HFFc6 (cell line): ENCODE data around the gene RFXAP. TPM values are rescaled to one million over a fixed set of nuclear protein-coding genes. Genes with fewer than 3 reads are reported as not detected.
A peak's percentile ranks its signal among the peaks of the same experiment; 100 is the strongest.

ENCODE experiments used
- DNase-seq: peaks from one replicate; pipeline ENCODE4 v3.0.0-alpha.2; 2018
- H3K27ac Mint-ChIP-seq: 2 replicates; pipeline ENCODE4 v1.8.0; 2020; ENCODE audit warnings: mild to moderate bottlenecking, mixed read lengths
- H3K27me3 Mint-ChIP-seq: 2 replicates; pipeline ENCODE4 v1.8.0; 2021; ENCODE audit warnings: mild to moderate bottlenecking, moderate library complexity, mixed read lengths; ENCODE audit not compliant: insufficient read depth
- H3K36me3 Mint-ChIP-seq: 2 replicates; pipeline ENCODE4 v1.8.0; 2021; ENCODE audit warnings: low read depth, mixed read lengths
- H3K4me1 Mint-ChIP-seq: 2 replicates; pipeline ENCODE4 v1.8.0; 2020; ENCODE audit warnings: low read depth, mixed read lengths
- H3K4me3 Mint-ChIP-seq: 2 replicates; pipeline ENCODE4 v1.8.0; 2020; ENCODE audit warnings: mild to moderate bottlenecking, moderate library complexity, mixed read lengths
- H3K9me3 Mint-ChIP-seq: 2 replicates; pipeline ENCODE4 v1.8.0; 2020; ENCODE audit warnings: mild to moderate bottlenecking, mixed read lengths
- total RNA-seq, 6 experiments: library from RNA; stranded (reverse); fragmentation: NEBNext Ultra II Directional; extraction: Animal tissue kit (Norgen Biotek cat#: 25700); gene quantifications; 2 replicates in 1 of 6; 3 replicates in 5 of 6; pipeline ENCODE4 v1.2.3, GENCODE V29; 2021
- TF ChIP-seq, protein P1 (sequence below): fragments of 200-600 bp; sonication (generic); IDR thresholded peaks from 2 replicates; pipeline ENCODE4 v1.5.0; 2021; ENCODE audit warnings: antibody characterized with exemption, mild to moderate bottlenecking

Gene RFXAP
- total RNA-seq, 6 experiments from 2014 or later, result 3.4 to 4.6 (median 3.9) TPM

DNA sequence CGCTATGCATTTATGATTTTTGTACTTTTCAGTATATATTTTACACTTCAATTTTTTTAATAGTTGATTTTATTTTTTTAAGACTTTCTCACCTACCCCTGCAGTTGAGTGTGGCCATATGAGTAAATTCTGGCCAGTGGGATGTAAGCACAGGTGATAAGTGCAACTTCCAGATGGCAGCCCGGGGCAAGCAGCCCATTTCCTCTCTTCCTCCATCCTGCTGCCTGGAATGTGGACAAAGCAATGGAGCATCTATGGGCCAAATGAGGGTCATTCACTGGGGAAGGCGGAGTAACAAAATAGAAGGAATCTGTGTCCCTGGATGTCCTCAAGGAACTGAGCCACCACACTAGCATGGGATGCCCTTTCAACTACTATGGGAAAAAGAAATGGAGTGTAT lies 12.3 kb downstream of the RFXAP start:
- Mint-ChIP-seq H3K4me1 (peaks cover 6% of the 10 kb centered on the region), H3K27me3 (no peaks in the 10 kb centered on the region), H3K4me3 (no peak overlapping the region), H3K9me3 (no peaks in the 10 kb centered on the region), H3K36me3 (no peaks in the 10 kb centered on the region), H3K27ac (no peak overlapping the region)
- no peak for DNase-seq
- TF ChIP-seq, protein P1, sequence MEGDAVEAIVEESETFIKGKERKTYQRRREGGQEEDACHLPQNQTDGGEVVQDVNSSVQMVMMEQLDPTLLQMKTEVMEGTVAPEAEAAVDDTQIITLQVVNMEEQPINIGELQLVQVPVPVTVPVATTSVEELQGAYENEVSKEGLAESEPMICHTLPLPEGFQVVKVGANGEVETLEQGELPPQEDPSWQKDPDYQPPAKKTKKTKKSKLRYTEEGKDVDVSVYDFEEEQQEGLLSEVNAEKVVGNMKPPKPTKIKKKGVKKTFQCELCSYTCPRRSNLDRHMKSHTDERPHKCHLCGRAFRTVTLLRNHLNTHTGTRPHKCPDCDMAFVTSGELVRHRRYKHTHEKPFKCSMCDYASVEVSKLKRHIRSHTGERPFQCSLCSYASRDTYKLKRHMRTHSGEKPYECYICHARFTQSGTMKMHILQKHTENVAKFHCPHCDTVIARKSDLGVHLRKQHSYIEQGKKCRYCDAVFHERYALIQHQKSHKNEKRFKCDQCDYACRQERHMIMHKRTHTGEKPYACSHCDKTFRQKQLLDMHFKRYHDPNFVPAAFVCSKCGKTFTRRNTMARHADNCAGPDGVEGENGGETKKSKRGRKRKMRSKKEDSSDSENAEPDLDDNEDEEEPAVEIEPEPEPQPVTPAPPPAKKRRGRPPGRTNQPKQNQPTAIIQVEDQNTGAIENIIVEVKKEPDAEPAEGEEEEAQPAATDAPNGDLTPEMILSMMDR, result no peak

DNA sequence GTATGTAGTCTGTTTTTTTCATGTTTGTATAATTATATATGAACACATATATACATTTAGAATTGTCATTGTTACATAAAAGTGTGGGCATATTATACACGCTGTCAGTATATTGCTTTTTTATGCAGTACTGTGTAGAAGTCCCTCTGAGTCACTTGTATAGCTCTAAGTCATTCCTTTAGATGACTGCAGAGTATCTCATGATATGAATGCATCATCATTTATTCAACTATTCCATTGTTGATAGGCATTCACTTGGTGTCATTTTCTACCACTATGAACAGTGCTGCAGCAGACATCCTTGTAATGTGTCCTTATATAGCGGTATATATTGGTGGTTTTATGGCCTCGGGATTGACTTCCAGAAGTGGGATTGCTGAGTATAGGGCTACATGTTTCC lies 15.3 kb downstream of the RFXAP start:
- Mint-ChIP-seq H3K4me1 (peaks cover 6% of the 10 kb centered on the region), H3K36me3 (no peaks in the 10 kb centered on the region), H3K27me3 (no peaks in the 10 kb centered on the region), H3K4me3 (no peak overlapping the region), H3K9me3 (no peaks in the 10 kb centered on the region), H3K27ac (no peak overlapping the region)
- TF ChIP-seq, protein P1, result no peak
- peak; percentile 21 for DNase-seq

DNA sequence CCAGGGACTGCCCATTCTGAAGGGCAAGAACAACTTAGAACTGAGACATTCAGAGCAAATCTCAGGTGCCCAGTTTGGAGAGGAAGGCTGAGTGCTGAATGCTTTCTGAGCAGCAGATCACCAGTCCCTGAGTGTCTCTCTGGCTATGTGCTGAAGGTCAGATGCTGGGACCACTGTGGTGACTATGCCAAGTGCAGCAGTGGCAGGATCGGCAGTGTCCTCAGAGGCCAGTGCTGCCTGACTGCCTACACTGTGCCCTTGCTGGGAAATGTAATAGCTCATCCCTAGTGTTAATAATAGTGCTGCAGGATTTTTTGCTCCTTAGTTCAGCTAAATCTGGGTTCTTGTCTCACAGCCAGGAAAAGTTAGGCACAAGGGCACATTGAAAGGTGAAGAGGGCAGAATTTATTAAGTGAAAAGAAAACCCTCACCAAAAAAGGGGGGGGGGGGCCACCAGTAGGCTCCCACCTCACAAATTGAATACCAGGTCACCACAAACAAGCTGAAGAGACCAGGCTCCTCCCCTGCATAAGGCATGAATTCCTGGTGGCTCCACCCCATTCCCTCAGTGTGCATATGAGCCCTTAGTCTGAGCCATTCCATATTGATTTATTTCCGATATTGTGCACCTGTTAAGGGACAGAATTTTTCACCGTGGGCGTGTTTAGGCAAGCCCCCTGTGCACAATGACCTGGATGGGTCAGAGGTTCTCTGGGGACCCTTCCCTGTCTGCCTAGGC lies 18.5 kb downstream of the RFXAP start:
- Mint-ChIP-seq H3K27me3 (peaks cover 2% of the 10 kb centered on the region; the same call in 1 of the 2 replicates), H3K9me3 (no peaks in the 10 kb centered on the region), H3K36me3 (no peaks in the 10 kb centered on the region), H3K27ac (no peak overlapping the region), H3K4me3 (no peak overlapping the region), H3K4me1 (peaks cover 6% of the 10 kb centered on the region)
- no peak for DNase-seq
- TF ChIP-seq, protein P1, result no peak

DNA sequence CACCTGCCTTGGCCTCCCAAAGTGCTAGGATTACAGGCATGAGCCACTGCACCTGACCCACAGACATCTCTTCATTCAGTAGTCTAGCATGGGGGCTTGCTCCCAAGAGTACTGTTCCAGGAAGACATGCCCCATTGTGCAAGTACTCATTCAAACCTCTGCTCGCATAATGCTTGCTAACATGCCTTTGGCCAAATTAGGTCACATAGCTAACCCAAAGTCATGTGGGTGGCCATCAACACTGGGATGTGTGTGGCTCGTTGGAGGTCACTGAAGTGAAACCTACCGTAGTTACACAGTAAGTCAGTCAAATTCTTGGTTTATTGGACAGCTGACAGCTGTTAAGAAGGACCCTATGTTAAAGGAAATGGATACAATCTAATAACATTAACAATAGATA lies 20.3 kb downstream of the RFXAP start:
- Mint-ChIP-seq H3K27ac (no peak overlapping the region), H3K4me3 (no peak overlapping the region), H3K36me3 (no peaks in the 10 kb centered on the region), H3K27me3 (peaks cover 2% of the 10 kb centered on the region; the same call in 1 of the 2 replicates), H3K4me1 (peaks cover 3% of the 10 kb centered on the region), H3K9me3 (no peaks in the 10 kb centered on the region)
- no peak for DNase-seq
- TF ChIP-seq, protein P1, result no peak

DNA sequence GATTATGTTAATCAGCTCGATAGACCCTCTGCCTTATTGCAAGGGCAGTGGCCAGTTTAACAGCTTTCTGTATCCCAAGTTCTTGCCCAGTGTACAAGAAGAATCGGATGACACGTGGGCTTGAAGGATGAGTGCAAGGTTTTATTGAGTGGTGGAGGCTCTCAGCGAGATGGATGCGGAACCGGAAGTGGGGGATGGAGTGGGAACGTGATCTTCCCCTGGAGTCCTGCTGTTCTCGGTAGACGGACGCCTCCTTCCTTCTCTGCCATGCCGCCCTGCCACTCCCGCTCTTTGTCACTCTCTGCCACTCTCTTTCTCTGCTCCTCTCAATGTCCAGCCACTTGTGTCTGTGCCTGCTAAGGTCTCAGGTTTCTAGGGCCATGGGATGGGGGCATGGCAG lies 21.0 kb downstream of the RFXAP start:
- no peak overlapping the region for H3K4me3 Mint-ChIP-seq
- no peak for DNase-seq
- TF ChIP-seq, protein P1, result no peak
- no peaks in the 10 kb centered on the region for H3K36me3 Mint-ChIP-seq
- no peaks in the 10 kb centered on the region for H3K9me3 Mint-ChIP-seq
- peaks cover 2% of the 10 kb centered on the region; the same call in 1 of the 2 replicates for H3K27me3 Mint-ChIP-seq
- no peak overlapping the region for H3K27ac Mint-ChIP-seq
- no peaks in the 10 kb centered on the region for H3K4me1 Mint-ChIP-seq
